Measurements from ENCODE around the gene ZBTB40. TPM values are rescaled to one million over a fixed set of nuclear protein-coding genes. Genes with fewer than 3 reads are reported as not detected.

ZBTB40 gene
- total RNA-seq, 1 donor from 2014 or later, result 15.3 TPM

DNA sequence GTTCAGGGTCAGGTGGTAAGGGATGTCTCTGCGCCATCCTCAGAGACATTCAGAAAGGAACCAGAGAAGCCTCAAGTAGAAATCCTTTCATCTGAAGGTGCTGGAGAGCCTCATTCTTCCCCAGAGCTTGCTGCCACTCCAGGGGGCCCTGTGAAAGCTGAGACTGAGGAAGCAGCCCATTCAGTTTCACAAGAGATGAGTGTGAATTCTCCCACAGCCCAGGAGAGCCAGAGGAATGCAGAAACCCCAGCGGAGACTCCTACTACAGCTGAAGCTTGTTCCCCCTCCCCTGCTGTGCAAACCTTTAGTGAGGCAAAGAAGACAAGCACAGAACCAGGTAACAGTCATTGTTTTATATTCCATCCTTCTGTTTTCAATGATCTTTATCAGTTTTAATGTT lies 38.7 kb downstream of the ZBTB40 start:
- Mint-ChIP-seq H3K9me3 (ENCODE audit: unreplicated experiment) (peaks cover 2% of the 10 kb centered on the region), H3K27ac (ENCODE audit: unreplicated experiment) (no peak overlapping the region), H3K36me3 (ENCODE audit: low read depth, unreplicated experiment) (no peaks in the 10 kb centered on the region), H3K4me3 (ENCODE audit: unreplicated experiment) (no peak overlapping the region), H3K27me3 (ENCODE audit: low read depth, unreplicated experiment) (no peaks in the 10 kb centered on the region), H3K4me1 (ENCODE audit: low read depth, unreplicated experiment) (peaks cover 6% of the 10 kb centered on the region)
- no peaks in the 10 kb centered on the region for H3K4me1 ChIP-seq (ENCODE audit: insufficient read depth, low read length)
- H3K27me3 ChIP-seq (ENCODE audit: insufficient read depth, low read length), result no peaks in the 10 kb centered on the region
- no peak overlapping the region for H3K27ac ChIP-seq (ENCODE audit: low read depth, low read length)
- H3K4me2 ChIP-seq (ENCODE audit: low read length), result no peak overlapping the region
- no peaks in the 10 kb centered on the region for H3K9me3 ChIP-seq (ENCODE audit: insufficient read depth, low read depth, low read length)
- H3K4me3 ChIP-seq (ENCODE audit: insufficient read depth, low read depth, low read length), result no peak overlapping the region
- H4K20me1 ChIP-seq (ENCODE audit: insufficient read depth, low read length), result peaks cover 55% of the 10 kb centered on the region
- FAIRE-seq (no peak), DNase-seq (ENCODE audit: low read depth) (no peak)
- H3K9ac ChIP-seq (ENCODE audit: low read length), result no peak overlapping the region
- peaks cover 27% of the 10 kb centered on the region for H3K79me2 ChIP-seq (ENCODE audit: insufficient read depth, low read length)
- H2AFZ ChIP-seq (ENCODE audit: low read depth, low read length), result no peak overlapping the region
- TF ChIP-seq, protein P1, sequence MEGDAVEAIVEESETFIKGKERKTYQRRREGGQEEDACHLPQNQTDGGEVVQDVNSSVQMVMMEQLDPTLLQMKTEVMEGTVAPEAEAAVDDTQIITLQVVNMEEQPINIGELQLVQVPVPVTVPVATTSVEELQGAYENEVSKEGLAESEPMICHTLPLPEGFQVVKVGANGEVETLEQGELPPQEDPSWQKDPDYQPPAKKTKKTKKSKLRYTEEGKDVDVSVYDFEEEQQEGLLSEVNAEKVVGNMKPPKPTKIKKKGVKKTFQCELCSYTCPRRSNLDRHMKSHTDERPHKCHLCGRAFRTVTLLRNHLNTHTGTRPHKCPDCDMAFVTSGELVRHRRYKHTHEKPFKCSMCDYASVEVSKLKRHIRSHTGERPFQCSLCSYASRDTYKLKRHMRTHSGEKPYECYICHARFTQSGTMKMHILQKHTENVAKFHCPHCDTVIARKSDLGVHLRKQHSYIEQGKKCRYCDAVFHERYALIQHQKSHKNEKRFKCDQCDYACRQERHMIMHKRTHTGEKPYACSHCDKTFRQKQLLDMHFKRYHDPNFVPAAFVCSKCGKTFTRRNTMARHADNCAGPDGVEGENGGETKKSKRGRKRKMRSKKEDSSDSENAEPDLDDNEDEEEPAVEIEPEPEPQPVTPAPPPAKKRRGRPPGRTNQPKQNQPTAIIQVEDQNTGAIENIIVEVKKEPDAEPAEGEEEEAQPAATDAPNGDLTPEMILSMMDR (IDR thresholded peaks at IDR 0.05; ENCODE audit: insufficient read depth, low read depth, low read length), result no peak
- no peak for TF ChIP-seq EZH2 (IDR thresholded peaks at IDR 0.05; ENCODE audit: insufficient read depth, low read length)
- H3K36me3 ChIP-seq (ENCODE audit: insufficient read depth, low read length), result no peaks in the 10 kb centered on the region

- Histone ChIP-seq H3K27me3 (ENCODE audit: insufficient read depth, low read length) (no peaks in the 10 kb centered on the region), H3K9me3 (ENCODE audit: insufficient read depth, low read depth, low read length) (no peaks in the 10 kb centered on the region), H3K4me3 (ENCODE audit: insufficient read depth, low read depth, low read length) (no peak overlapping the region), H3K4me2 (ENCODE audit: low read length) (no peak overlapping the region), H3K27ac (ENCODE audit: low read depth, low read length) (no peak overlapping the region), H3K79me2 (ENCODE audit: insufficient read depth, low read length) (peaks cover 17% of the 10 kb centered on the region), H3K9ac (ENCODE audit: low read length) (no peak overlapping the region), H3K36me3 (ENCODE audit: insufficient read depth, low read length) (no peaks in the 10 kb centered on the region), H2AFZ (ENCODE audit: low read depth, low read length) (no peak overlapping the region), H4K20me1 (ENCODE audit: insufficient read depth, low read length) (peaks cover 49% of the 10 kb centered on the region), H3K4me1 (ENCODE audit: insufficient read depth, low read length) (no peaks in the 10 kb centered on the region)
- Mint-ChIP-seq H3K36me3 (ENCODE audit: low read depth, unreplicated experiment) (peaks cover 8% of the 10 kb centered on the region), H3K27ac (ENCODE audit: unreplicated experiment) (no peak overlapping the region), H3K4me1 (ENCODE audit: low read depth, unreplicated experiment) (peaks cover 6% of the 10 kb centered on the region), H3K9me3 (ENCODE audit: unreplicated experiment) (no peaks in the 10 kb centered on the region), H3K27me3 (ENCODE audit: low read depth, unreplicated experiment) (no peaks in the 10 kb centered on the region), H3K4me3 (ENCODE audit: unreplicated experiment) (no peak overlapping the region)
- DNase-seq (ENCODE audit: low read depth) (no peak), FAIRE-seq (no peak)
- TF ChIP-seq, protein P1 (IDR thresholded peaks at IDR 0.05; ENCODE audit: insufficient read depth, low read depth, low read length), result no peak
- TF ChIP-seq EZH2 (IDR thresholded peaks at IDR 0.05; ENCODE audit: insufficient read depth, low read length), result no peak
Measured at GRCh38 chr1:22491995-22492715, 40.5 kb downstream of the ZBTB40 start.

DNA sequence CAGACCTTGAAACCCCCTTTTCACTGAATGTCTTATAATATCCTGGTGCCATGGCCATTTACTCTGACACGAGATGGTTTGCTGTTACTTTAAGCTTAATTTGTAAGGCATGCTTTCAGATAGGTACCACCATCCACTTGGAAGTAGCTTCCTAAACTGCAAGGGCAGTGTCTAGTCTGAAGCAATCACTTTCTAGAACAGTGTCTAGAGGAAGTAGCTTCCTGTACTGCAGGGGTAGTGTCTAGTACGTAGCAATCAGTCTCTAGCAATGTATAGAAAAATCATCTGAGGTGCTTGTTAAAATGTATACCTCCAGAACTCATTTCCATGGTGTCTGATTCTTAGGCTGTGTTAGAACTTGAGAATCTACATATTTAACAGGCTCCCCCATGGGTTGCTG lies 42.5 kb downstream of the ZBTB40 start:
- Histone ChIP-seq H3K27ac (ENCODE audit: low read depth, low read length) (no peak overlapping the region), H3K4me2 (ENCODE audit: low read length) (no peak overlapping the region), H2AFZ (ENCODE audit: low read depth, low read length) (no peak overlapping the region), H3K79me2 (ENCODE audit: insufficient read depth, low read length) (peaks cover 5% of the 10 kb centered on the region), H4K20me1 (ENCODE audit: insufficient read depth, low read length) (peaks cover 37% of the 10 kb centered on the region), H3K9ac (ENCODE audit: low read length) (no peak overlapping the region), H3K4me1 (ENCODE audit: insufficient read depth, low read length) (no peaks in the 10 kb centered on the region), H3K9me3 (ENCODE audit: insufficient read depth, low read depth, low read length) (no peaks in the 10 kb centered on the region), H3K36me3 (ENCODE audit: insufficient read depth, low read length) (no peaks in the 10 kb centered on the region), H3K27me3 (ENCODE audit: insufficient read depth, low read length) (no peaks in the 10 kb centered on the region), H3K4me3 (ENCODE audit: insufficient read depth, low read depth, low read length) (no peak overlapping the region)
- Mint-ChIP-seq H3K27ac (ENCODE audit: unreplicated experiment) (no peak overlapping the region), H3K4me1 (ENCODE audit: low read depth, unreplicated experiment) (peaks cover 6% of the 10 kb centered on the region), H3K27me3 (ENCODE audit: low read depth, unreplicated experiment) (no peaks in the 10 kb centered on the region), H3K9me3 (ENCODE audit: unreplicated experiment) (no peaks in the 10 kb centered on the region), H3K4me3 (ENCODE audit: unreplicated experiment) (no peak overlapping the region), H3K36me3 (ENCODE audit: low read depth, unreplicated experiment) (peaks cover 8% of the 10 kb centered on the region)
- FAIRE-seq (no peak), DNase-seq (ENCODE audit: low read depth) (no peak)
- TF ChIP-seq, protein P1 (IDR thresholded peaks at IDR 0.05; ENCODE audit: insufficient read depth, low read depth, low read length), result no peak
- no peak for TF ChIP-seq EZH2 (IDR thresholded peaks at IDR 0.05; ENCODE audit: insufficient read depth, low read length)

Measured in astrocyte (in vitro differentiated cells and primary cell).